ENCODE results near the gene PAM16.

PAM16 gene

GRCh38 chr16:4370570-4371356, 19.6 kb upstream of the PAM16 start:
- DNase-seq = no peak

- no peak for DNase-seq
Observed at GRCh38 chr16:4370151-4370550, 19.0 kb upstream of the PAM16 start.

- DNase-seq = no peak
Observed at GRCh38 chr16:4369007-4369733, 18.0 kb upstream of the PAM16 start.

- DNase-seq = no peak
Observed at GRCh38 chr16:4367393-4367856, 16.3 kb upstream of the PAM16 start.

GRCh38 chr16:4366016-4366415, 14.9 kb upstream of the PAM16 start:
- DNase-seq = no peak

- no peak for DNase-seq
Observed at GRCh38 chr16:4365615-4366014, 14.5 kb upstream of the PAM16 start.

GRCh38 chr16:4365014-4365406, 13.9 kb upstream of the PAM16 start:
- DNase-seq = no peak

- no peak for DNase-seq
Observed at GRCh38 chr16:4364196-4365013, 13.3 kb upstream of the PAM16 start.

GRCh38 chr16:4362476-4363135, 11.5 kb upstream of the PAM16 start:
- DNase-seq = no peak

- DNase-seq = no peak
Observed at GRCh38 chr16:4361944-4362311, 10.8 kb upstream of the PAM16 start.

- DNase-seq = no peak
Observed at GRCh38 chr16:4361033-4361943, 10.2 kb upstream of the PAM16 start.

- DNase-seq = no peak
Observed at GRCh38 chr16:4360538-4361021, 9.5 kb upstream of the PAM16 start.

- no peak for DNase-seq
Observed at GRCh38 chr16:4359914-4360313, 8.8 kb upstream of the PAM16 start.

- no peak for DNase-seq
Observed at GRCh38 chr16:4358831-4359561, 7.9 kb upstream of the PAM16 start.

GRCh38 chr16:4358236-4358635, 7.1 kb upstream of the PAM16 start:
- DNase-seq = no peak

- no peak for DNase-seq
Observed at GRCh38 chr16:4356820-4357219, 5.7 kb upstream of the PAM16 start.

- DNase-seq = no peak
Observed at GRCh38 chr16:4354512-4355409, 3.6 kb upstream of the PAM16 start.

- DNase-seq = no peak
Observed at GRCh38 chr16:4353675-4354074, 2.6 kb upstream of the PAM16 start.

- no peak for DNase-seq
Observed at GRCh38 chr16:4352843-4353242, 1.7 kb upstream of the PAM16 start.

GRCh38 chr16:4351880-4352279, 759 bp upstream of the PAM16 start:
- DNase-seq = no peak
